HG03521 (cell line): ENCODE data around the gene SBK3.
"Not testable (repeated sequence)": the region's sequence is repeated elsewhere in the genome, so short reads cannot be mapped to it uniquely, and the experiment has no call there.

Experiments used
- ATAC-seq: cut with Tn5 transposase; IDR thresholded peaks from one replicate; pipeline ENCODE4 v1.9.1; 2021; ENCODE audit warnings: mild to moderate bottlenecking, moderate library complexity; ENCODE audit not compliant: unreplicated experiment

Gene SBK3

GRCh38 chr19:55519451-55520311 is 25.7 kb downstream of the SBK3 start:
- no peak for ATAC-seq

GRCh38 chr19:55516878-55517620 is 28.3 kb downstream of the SBK3 start:
- ATAC-seq, result peak; percentile 98

- no peak for ATAC-seq
Observed at GRCh38 chr19:55508120-55508519, 37.2 kb downstream of the SBK3 start.

GRCh38 chr19:55504981-55505380 is 40.4 kb downstream of the SBK3 start:
- no peak for ATAC-seq

GRCh38 chr19:55504252-55504603 is 41.1 kb downstream of the SBK3 start:
- no peak for ATAC-seq

GRCh38 chr19:55503502-55504251 is 41.7 kb downstream of the SBK3 start:
- peak; percentile 89 for ATAC-seq

- ATAC-seq, result no peak
Observed at GRCh38 chr19:55503157-55503501, 42.2 kb downstream of the SBK3 start.

- ATAC-seq, result no peak
Observed at GRCh38 chr19:55502197-55502952, 43.0 kb downstream of the SBK3 start.

- no peak for ATAC-seq
Observed at GRCh38 chr19:55500368-55500952, 44.9 kb downstream of the SBK3 start.

GRCh38 chr19:55498246-55498840 is 47.0 kb downstream of the SBK3 start:
- no peak for ATAC-seq

- no peak for ATAC-seq
Observed at GRCh38 chr19:55497763-55498162, 47.6 kb downstream of the SBK3 start.

GRCh38 chr19:55496820-55497219 is 48.5 kb downstream of the SBK3 start:
- ATAC-seq, result not testable (repeated sequence)

GRCh38 chr19:55495646-55496349 is 49.5 kb downstream of the SBK3 start:
- ATAC-seq, result no peak

GRCh38 chr19:55494172-55494761 is 51.1 kb downstream of the SBK3 start:
- ATAC-seq, result no peak

GRCh38 chr19:55493645-55494171 is 51.6 kb downstream of the SBK3 start:
- ATAC-seq, result no peak

GRCh38 chr19:55493052-55493644 is 52.2 kb downstream of the SBK3 start:
- no peak for ATAC-seq

- ATAC-seq, result no peak
Observed at GRCh38 chr19:55492362-55492944, 52.9 kb downstream of the SBK3 start.
